OCI-LY1 (cell line): ENCODE measurements around the gene CYB5R4.

Source experiments
- H2AFZ ChIP-seq: fragments of 200-600 bp; sonication (generic), shearing (Covaris generic); 2 replicates; pipeline ENCODE4 v1.6.0; 2014; ENCODE audit warnings: antibody characterized with exemption, mild to moderate bottlenecking, low read length
- H3F3A ChIP-seq: fragments of 200-600 bp; sonication (generic), shearing (Covaris generic); 2 replicates; pipeline ENCODE4 v1.6.0; 2014; ENCODE audit warnings: mild to moderate bottlenecking, antibody characterized with exemption, low read length, moderate library complexity; ENCODE audit not compliant: insufficient read depth
- H3K27ac ChIP-seq: fragments of 200-600 bp; sonication (generic); 2 replicates; pipeline ENCODE4 v1.5.1; 2014; ENCODE audit warnings: low read length, mixed run types, mild to moderate bottlenecking, low read depth; ENCODE audit not compliant: poor library complexity, severe bottlenecking
- H3K27me3 ChIP-seq: fragments of 200-600 bp; sonication (generic); 2 replicates; pipeline ENCODE4 v1.6.0; 2014; ENCODE audit warnings: antibody characterized with exemption, mild to moderate bottlenecking, low read length, moderate library complexity; ENCODE audit not compliant: insufficient read depth
- H3K36me3 ChIP-seq: fragments of 200-600 bp; sonication (generic); 2 replicates; pipeline ENCODE4 v1.6.1; 2014; ENCODE audit warnings: mild to moderate bottlenecking, antibody characterized with exemption, low read length, moderate library complexity, mixed read lengths; ENCODE audit not compliant: insufficient read depth
- H3K4me1 ChIP-seq: fragments of 200-600 bp; sonication (generic); 2 replicates; pipeline ENCODE4 v1.5.1; 2014; ENCODE audit warnings: mild to moderate bottlenecking, low read length, moderate library complexity; ENCODE audit not compliant: insufficient read depth, severe bottlenecking
- H3K4me2 ChIP-seq: fragments of 200-600 bp; sonication (generic), shearing (Covaris generic); 2 replicates; pipeline ENCODE4 v1.6.1; 2014; ENCODE audit warnings: low read length
- H3K4me3 ChIP-seq: fragments of 200-600 bp; sonication (generic); 2 replicates; pipeline ENCODE4 v1.5.1; 2014; ENCODE audit warnings: low read length, low read depth, mild to moderate bottlenecking, mixed read lengths; ENCODE audit not compliant: poor library complexity, severe bottlenecking
- H3K79me2 ChIP-seq: fragments of 200-600 bp; shearing (Covaris generic); 2 replicates; pipeline ENCODE4 v1.6.1; 2016; ENCODE audit warnings: mixed run types, low read length, mixed read lengths; ENCODE audit not compliant: insufficient read depth
- H3K9ac ChIP-seq: fragments of 200-600 bp; sonication (generic), shearing (Covaris generic); 2 replicates; pipeline ENCODE4 v1.6.1; 2014; ENCODE audit warnings: mild to moderate bottlenecking, low read length, mixed read lengths
- H3K9me2 ChIP-seq: fragments of 200-600 bp; sonication (generic), shearing (Covaris generic); 2 replicates; pipeline ENCODE4 v1.6.1; 2014; ENCODE audit warnings: low read depth, mild to moderate bottlenecking, low read length, mixed read lengths
- H3K9me3 ChIP-seq: fragments of 200-600 bp; shearing (Covaris generic); 2 replicates; pipeline ENCODE4 v1.6.1; 2014; ENCODE audit warnings: low read length, mixed read lengths
- H4K20me1 ChIP-seq: fragments of 200-600 bp; sonication (generic), shearing (Covaris generic); 2 replicates; pipeline ENCODE4 v1.6.0; 2016; ENCODE audit warnings: mild to moderate bottlenecking, low read length; ENCODE audit not compliant: insufficient read depth
- CTCF ChIP-seq: fragments of 200-600 bp; sonication (generic), shearing (Covaris generic); IDR thresholded peaks from 2 replicates; pipeline ENCODE4 v1.5.1; 2017; ENCODE audit warnings: mild to moderate bottlenecking, antibody characterized with exemption, low read length, moderate library complexity, mixed read lengths
- EZH2 ChIP-seq: fragments of 200-600 bp; sonication (generic), shearing (Covaris generic); IDR thresholded peaks from 2 replicates; pipeline ENCODE4 v1.8.0; 2017; ENCODE audit warnings: borderline replicate concordance, mixed run types, mild to moderate bottlenecking, antibody characterized with exemption, low read length, moderate library complexity, mixed read lengths

The CYB5R4 gene

GRCh38 chr6:83846291-83846690 lies 13.2 kb upstream of the CYB5R4 start:
- no peak overlapping the region for H2AFZ ChIP-seq
- no peak overlapping the region for H3K9ac ChIP-seq
- H3K4me2 ChIP-seq: no peak overlapping the region
- H3K27me3 ChIP-seq: no peaks in the 10 kb centered on the region
- H3F3A ChIP-seq: no peaks in the 10 kb centered on the region
- H3K79me2 ChIP-seq: no peaks in the 10 kb centered on the region
- H3K27ac ChIP-seq: no peak overlapping the region
- no peaks in the 10 kb centered on the region for H3K9me3 ChIP-seq
- no peaks in the 10 kb centered on the region for H3K4me1 ChIP-seq
- H3K9me2 ChIP-seq: no peaks in the 10 kb centered on the region
- H3K4me3 ChIP-seq: no peak overlapping the region
- TF ChIP-seq EZH2 (no peak), CTCF (no peak)
- H3K36me3 ChIP-seq: no peaks in the 10 kb centered on the region
- no peaks in the 10 kb centered on the region for H4K20me1 ChIP-seq

GRCh38 chr6:83847179-83847578 lies 12.3 kb upstream of the CYB5R4 start:
- TF ChIP-seq EZH2 (no peak), CTCF (no peak)
- Histone ChIP-seq H3K27ac (no peak overlapping the region), H3K36me3 (no peaks in the 10 kb centered on the region), H3K9me2 (no peaks in the 10 kb centered on the region), H3K27me3 (no peaks in the 10 kb centered on the region), H2AFZ (no peak overlapping the region), H3K9me3 (no peaks in the 10 kb centered on the region), H3F3A (no peaks in the 10 kb centered on the region), H3K4me1 (no peaks in the 10 kb centered on the region), H3K9ac (no peak overlapping the region), H3K4me2 (no peak overlapping the region), H3K4me3 (no peak overlapping the region), H3K79me2 (no peaks in the 10 kb centered on the region), H4K20me1 (no peaks in the 10 kb centered on the region)

GRCh38 chr6:83849127-83849526 lies 10.4 kb upstream of the CYB5R4 start:
- no peaks in the 10 kb centered on the region for H3K4me1 ChIP-seq
- H4K20me1 ChIP-seq: no peaks in the 10 kb centered on the region
- TF ChIP-seq EZH2 (no peak), CTCF (no peak)
- no peaks in the 10 kb centered on the region for H3K9me3 ChIP-seq
- H3K4me3 ChIP-seq: no peak overlapping the region
- H3K79me2 ChIP-seq: no peaks in the 10 kb centered on the region
- H3K9ac ChIP-seq: no peak overlapping the region
- no peaks in the 10 kb centered on the region for H3K9me2 ChIP-seq
- H2AFZ ChIP-seq: no peak overlapping the region
- H3K4me2 ChIP-seq: no peak overlapping the region
- H3F3A ChIP-seq: no peaks in the 10 kb centered on the region
- H3K27me3 ChIP-seq: no peaks in the 10 kb centered on the region
- no peaks in the 10 kb centered on the region for H3K36me3 ChIP-seq
- no peak overlapping the region for H3K27ac ChIP-seq
